Colonic mucosa (tissue), 4 donors: ENCODE results near the gene CLDN24. TPM values are rescaled to one million over a fixed set of nuclear protein-coding genes. Genes with fewer than 3 reads are reported as not detected.

Experiments used
- DNase-seq: peaks from one replicate; pipeline ENCODE4 v3.0.0-alpha.2; 2020
- H3K27ac ChIP-seq: fragments of 200-600 bp; one replicate; pipeline ENCODE4 v1.8.0; 2021
- H3K27me3 ChIP-seq: fragments of 200-600 bp; one replicate; pipeline ENCODE4 v1.8.0; 2021
- H3K36me3 ChIP-seq: fragments of 200-600 bp; one replicate; pipeline ENCODE4 v1.8.0; 2021
- H3K4me1 ChIP-seq: fragments of 200-600 bp; one replicate; pipeline ENCODE4 v1.8.0; 2021; ENCODE audit warnings: mild to moderate bottlenecking
- H3K4me3 ChIP-seq: fragments of 200-600 bp; one replicate; pipeline ENCODE4 v1.8.0; 2021
- H3K9ac ChIP-seq, 2 donors: one replicate each; pipeline ENCODE4 v1.7.0; 2013; ENCODE audit warnings: control low read depth in 2 of 2, low read depth in 2 of 2, low read length in 2 of 2
- H3K9me3 ChIP-seq: fragments of 200-600 bp; one replicate; pipeline ENCODE4 v1.8.0; 2021
- intact Hi-C: fragments of 100-400 bp; cut with DNase I; formaldehyde crosslinking; loops from one replicate; pipeline ENCODE4 v1.14.1; 2022
- total RNA-seq, 2 donors: library from RNA; stranded (reverse); fragmentation: NEBNext Ultra II Directional in 1 of 2; extraction: Animal tissue kit (Norgen Biotek cat#: 25700) in 1 of 2; gene quantifications; one replicate each; pipeline ENCODE4 v1.2.1, GENCODE V29; 2021
- TF ChIP-seq, protein P1 (sequence below): fragments of 200-600 bp; IDR thresholded peaks from one replicate; pipeline ENCODE4 v1.8.0; 2022; ENCODE audit warnings: antibody characterized with exemption, mild to moderate bottlenecking
- donor health status: healthy.
- donor health status: DM: no; HTN: no; CAD: no.
- donor health status: DM: no; HTN: no; CAD: no.

Gene CLDN24
- total RNA-seq, 2 donors from 2014 or later, result not detected

DNA sequence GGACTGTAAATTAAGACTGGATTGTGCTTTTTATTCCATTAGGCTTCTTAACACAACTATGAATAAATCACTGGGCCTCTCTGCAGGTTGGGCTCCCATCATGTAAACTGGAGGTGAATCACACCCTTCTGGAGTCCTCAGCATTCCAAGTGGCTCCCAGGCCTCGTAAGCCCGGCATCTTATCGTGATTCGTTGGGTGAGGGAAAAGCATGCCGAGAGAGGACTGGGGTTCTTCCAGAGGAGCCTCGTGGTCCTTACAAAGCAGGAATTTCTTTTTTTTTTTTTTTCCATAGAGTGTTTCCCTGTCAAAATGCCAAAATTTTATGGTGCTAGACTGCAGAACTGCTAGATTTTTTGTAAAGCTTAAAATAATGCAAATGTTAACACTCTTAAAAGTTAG is 22.2 kb downstream of the CLDN24 start:
- TF ChIP-seq, protein P1, sequence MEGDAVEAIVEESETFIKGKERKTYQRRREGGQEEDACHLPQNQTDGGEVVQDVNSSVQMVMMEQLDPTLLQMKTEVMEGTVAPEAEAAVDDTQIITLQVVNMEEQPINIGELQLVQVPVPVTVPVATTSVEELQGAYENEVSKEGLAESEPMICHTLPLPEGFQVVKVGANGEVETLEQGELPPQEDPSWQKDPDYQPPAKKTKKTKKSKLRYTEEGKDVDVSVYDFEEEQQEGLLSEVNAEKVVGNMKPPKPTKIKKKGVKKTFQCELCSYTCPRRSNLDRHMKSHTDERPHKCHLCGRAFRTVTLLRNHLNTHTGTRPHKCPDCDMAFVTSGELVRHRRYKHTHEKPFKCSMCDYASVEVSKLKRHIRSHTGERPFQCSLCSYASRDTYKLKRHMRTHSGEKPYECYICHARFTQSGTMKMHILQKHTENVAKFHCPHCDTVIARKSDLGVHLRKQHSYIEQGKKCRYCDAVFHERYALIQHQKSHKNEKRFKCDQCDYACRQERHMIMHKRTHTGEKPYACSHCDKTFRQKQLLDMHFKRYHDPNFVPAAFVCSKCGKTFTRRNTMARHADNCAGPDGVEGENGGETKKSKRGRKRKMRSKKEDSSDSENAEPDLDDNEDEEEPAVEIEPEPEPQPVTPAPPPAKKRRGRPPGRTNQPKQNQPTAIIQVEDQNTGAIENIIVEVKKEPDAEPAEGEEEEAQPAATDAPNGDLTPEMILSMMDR, result no peak
- Histone ChIP-seq H3K9me3 (no peaks in the 10 kb centered on the region), H3K4me3 (no peak overlapping the region), H3K36me3 (no peaks in the 10 kb centered on the region), H3K4me1 (no peaks in the 10 kb centered on the region), H3K27ac (no peak overlapping the region), H3K9ac (no peak overlapping the region), H3K27me3 (no peaks in the 10 kb centered on the region)
- intact Hi-C loops, result no loop called here
- DNase-seq, result no peak

GRCh38 chr4:183299464-183299863 is 22.8 kb downstream of the CLDN24 start:
- no peak for DNase-seq
- no peak overlapping the region for H3K9ac ChIP-seq
- no peak overlapping the region for H3K4me3 ChIP-seq
- H3K36me3 ChIP-seq, result no peaks in the 10 kb centered on the region
- TF ChIP-seq, protein P1, result no peak
- H3K27ac ChIP-seq, result no peak overlapping the region
- H3K9me3 ChIP-seq, result no peaks in the 10 kb centered on the region
- no peaks in the 10 kb centered on the region for H3K27me3 ChIP-seq
- H3K4me1 ChIP-seq, result no peaks in the 10 kb centered on the region
- intact Hi-C loops, result no loop called here

DNA sequence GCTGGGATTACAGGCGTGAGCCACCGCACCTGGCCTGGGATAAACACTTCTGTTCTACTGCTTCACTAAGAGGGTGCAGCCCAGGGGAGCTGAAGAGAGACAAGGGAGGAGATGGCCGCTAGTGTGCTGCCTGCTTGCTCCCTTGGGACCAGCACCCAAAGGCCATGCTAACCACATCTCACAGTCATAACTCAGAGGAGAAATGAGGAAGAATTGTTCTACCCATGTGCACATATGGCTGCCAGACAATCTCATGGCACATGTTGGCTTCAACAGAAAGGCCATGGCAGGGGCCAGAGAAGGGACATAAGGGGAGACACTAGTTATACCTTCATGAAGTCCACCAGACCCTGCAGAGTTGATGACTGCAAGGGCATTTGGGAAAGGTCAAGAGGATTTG is 24.6 kb downstream of the CLDN24 start:
- no peak for DNase-seq
- no peak overlapping the region for H3K27ac ChIP-seq

DNA sequence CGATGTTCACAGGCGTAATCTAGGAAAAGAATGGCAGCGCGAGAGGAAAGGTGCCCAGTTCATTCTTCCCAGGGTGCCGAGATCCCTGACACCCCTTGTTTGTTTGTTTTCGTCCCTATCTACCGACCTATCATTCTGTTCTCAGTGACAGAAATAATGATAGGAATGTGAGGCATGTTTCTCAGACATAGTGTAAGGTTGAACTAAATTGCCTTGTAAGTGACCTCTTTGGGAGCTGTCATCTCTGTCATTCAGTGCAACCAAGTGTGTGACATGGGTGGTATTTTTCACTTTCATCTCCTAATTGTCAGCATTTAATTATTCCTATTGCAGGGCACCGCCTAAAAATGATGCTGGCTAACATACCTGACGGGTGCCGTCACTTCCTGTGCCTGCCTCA is 26.5 kb downstream of the CLDN24 start:
- Histone ChIP-seq H3K9me3 (no peaks in the 10 kb centered on the region), H3K27ac (no peak overlapping the region), H3K4me1 (no peaks in the 10 kb centered on the region), H3K27me3 (no peaks in the 10 kb centered on the region), H3K4me3 (no peak overlapping the region), H3K9ac (no peak overlapping the region), H3K36me3 (no peaks in the 10 kb centered on the region)
- TF ChIP-seq, protein P1, result no peak
- no peak for DNase-seq
- intact Hi-C loops, result no loop called here

More for the DNA sequence above, 24.6 kb downstream of the CLDN24 start:
- Histone ChIP-seq H3K9ac (no peak overlapping the region), H3K27me3 (no peaks in the 10 kb centered on the region), H3K36me3 (no peaks in the 10 kb centered on the region), H3K4me1 (no peaks in the 10 kb centered on the region), H3K4me3 (no peak overlapping the region), H3K9me3 (no peaks in the 10 kb centered on the region)
- intact Hi-C loops, result no loop called here
- TF ChIP-seq, protein P1, result no peak

GRCh38 chr4:183291070-183291469 is 31.2 kb downstream of the CLDN24 start:
- Histone ChIP-seq H3K36me3 (no peaks in the 10 kb centered on the region), H3K27ac (no peak overlapping the region), H3K9me3 (no peaks in the 10 kb centered on the region), H3K27me3 (no peaks in the 10 kb centered on the region), H3K4me3 (no peak overlapping the region), H3K9ac (no peak overlapping the region), H3K4me1 (no peaks in the 10 kb centered on the region)
- TF ChIP-seq, protein P1, result no peak
- no peak for DNase-seq
- intact Hi-C loops, result no loop called here

DNA sequence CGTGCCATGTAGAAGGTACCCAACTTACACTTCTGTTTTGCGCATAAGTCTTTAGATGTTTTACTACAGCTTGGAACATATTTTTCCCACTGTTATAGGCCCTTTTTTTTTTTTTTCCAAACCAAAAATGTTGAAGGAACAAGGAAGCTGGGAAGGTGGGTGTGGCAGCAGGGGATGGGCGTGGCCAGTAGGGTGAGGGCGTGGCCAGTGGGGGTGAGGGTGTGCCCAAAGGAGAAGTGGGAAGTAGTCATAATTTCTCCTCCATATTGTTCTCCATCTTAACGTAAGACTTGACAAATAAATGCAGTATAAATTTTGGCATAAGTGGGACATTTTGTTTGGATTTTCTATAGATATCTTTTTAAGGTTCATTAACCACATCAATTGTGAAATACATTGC is 32.5 kb downstream of the CLDN24 start:
- H3K9me3 ChIP-seq, result no peaks in the 10 kb centered on the region
- no peaks in the 10 kb centered on the region for H3K27me3 ChIP-seq
- H3K4me1 ChIP-seq, result no peaks in the 10 kb centered on the region
- no peak overlapping the region for H3K27ac ChIP-seq
- intact Hi-C loops, result no loop called here
- H3K4me3 ChIP-seq, result no peak overlapping the region
- no peak for DNase-seq
- no peaks in the 10 kb centered on the region for H3K36me3 ChIP-seq
- TF ChIP-seq, protein P1, result no peak
- H3K9ac ChIP-seq, result no peak overlapping the region
